Superior temporal gyrus (tissue), 1 donor: ENCODE data around the gene PTN.
"Not testable (repeated sequence)": the region's sequence is repeated elsewhere in the genome, so short reads cannot be mapped to it uniquely, and the experiment has no call there.

Source experiments
- DNase-seq: peaks from one replicate; pipeline ENCODE4 v3.0.0-alpha.2; 2016; ENCODE audit errors: extremely low spot score

PTN gene

DNA sequence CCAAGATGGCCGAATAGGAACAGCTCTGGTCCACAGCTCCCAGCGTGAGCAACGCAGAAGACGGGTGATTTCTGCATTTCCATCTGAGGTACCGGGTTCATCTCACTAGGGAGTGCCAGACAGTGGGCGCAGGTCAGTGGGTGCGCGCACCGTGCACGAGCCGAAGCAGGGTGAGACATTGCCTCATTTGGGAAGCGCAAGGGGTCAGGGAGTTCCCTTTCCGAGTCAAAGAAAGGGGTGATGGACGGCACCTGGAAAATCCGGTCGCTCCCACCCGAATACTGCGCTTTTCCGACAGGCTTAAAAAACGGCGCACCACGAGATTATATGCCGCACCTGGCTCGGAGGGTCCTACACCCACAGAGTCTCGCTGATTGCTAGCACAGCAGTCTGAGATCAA is 161.9 kb downstream of the PTN start:
- not testable (repeated sequence) for DNase-seq
